Measurements from ENCODE around the gene RAD50. TPM values are rescaled to one million over a fixed set of nuclear protein-coding genes. Genes with fewer than 3 reads are reported as not detected.
"Not testable (repeated sequence)": the region's sequence is repeated elsewhere in the genome, so short reads cannot be mapped to it uniquely, and the experiment has no call there.

The RAD50 gene
- polyA plus RNA-seq, 4 donors = 44.8 to 52.0 (median 48.5) TPM

DNA sequence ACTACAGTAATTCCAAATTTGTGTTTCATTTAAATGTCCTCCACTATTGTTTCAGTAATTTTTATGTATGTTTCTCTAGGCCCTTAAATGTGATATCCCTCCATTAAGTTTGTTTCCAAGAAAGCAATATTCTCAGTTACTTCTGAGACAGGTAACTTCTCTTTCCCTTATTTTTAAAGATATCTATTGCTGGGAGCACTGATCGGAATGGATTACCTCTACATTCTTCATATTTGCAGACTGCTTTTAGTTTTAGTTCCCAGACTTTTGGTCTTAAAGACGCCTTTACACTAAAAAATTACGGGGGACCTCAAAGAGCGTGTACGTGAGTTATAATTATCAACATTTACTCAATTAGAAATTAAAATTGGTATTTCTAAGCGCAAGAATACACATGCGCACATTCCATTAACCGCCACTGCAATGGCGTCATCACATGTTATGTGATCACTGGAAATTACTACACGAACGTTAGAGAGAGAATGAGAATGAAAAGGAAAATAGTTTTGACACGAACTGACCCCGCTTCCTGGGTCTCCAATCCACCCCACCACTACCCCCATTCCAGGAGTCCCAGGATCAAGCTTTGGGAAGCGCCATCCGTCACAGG, 519 bp upstream of the RAD50 start:
- DNase-seq (ENCODE audit: low read depth in 4 of 4, low spot score in 3 of 4) = no peak

DNA sequence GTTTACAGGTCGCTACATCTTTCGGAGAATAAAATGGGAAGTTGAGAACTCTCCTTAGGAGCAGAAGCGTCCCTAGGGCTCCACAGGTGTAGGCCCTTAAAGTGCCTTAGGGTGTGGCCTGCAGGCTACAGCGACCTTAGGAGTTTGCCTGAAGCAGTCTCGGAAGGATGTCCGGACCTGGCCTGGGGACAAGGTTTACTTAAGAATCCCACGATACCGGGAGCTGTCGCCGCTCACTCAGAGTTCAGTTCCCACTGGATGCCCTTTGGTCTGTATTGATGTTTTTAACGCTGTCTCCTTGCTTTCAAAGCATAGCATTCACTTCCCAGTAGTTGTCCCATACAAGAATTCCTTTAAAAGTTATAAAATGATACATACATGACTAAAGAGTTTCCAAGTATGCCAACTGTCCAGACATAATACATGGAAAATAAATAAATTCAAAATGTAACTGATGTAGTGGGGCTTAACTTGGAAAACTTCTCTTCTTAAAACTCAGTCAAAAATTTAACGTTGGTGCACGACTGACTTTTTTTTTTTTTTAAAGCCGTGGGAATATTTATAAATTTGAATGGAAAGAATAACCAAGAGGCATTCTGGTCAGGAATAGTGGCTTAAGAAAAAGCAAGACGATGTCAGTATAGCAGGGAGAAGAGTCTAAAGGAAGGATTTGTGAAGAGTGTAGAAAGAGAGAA, 848 bp downstream of the RAD50 start:
- peak in 2 of 4 donors; percentile 8 to 23 for DNase-seq (ENCODE audit: low read depth in 4 of 4, low spot score in 3 of 4)

DNA sequence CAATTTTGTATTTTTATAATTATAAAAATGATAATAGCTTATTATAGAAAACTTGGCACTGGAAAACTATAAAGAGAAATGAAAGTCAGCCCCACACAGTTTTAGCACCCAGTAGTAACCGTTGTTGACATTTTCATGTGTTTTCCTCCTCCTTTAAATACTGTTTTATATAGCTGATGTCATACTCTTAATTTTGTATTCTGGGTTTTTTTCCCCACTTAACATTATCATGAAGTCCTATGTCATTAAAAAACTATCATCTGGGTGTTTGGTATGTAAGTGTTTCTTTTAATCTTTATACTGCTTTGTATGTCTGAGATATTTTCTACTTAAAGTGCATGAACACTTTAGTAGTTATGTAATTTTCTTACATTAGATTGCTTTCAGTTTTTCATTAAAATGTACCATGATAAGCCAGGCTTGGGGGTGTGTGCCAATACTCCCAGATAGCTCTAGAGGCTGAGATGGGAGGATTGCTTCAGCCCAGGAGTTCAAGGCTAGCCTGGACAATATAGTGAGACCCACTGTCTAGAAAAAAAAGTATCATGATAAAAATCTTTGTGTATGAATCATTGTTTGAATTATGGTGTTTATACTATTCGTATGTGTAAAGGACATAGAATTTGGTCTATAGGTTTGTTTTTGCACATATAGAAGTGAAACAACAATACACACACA, 2.7 kb downstream of the RAD50 start:
- no peak for DNase-seq (ENCODE audit: low read depth in 4 of 4, low spot score in 3 of 4)

DNA sequence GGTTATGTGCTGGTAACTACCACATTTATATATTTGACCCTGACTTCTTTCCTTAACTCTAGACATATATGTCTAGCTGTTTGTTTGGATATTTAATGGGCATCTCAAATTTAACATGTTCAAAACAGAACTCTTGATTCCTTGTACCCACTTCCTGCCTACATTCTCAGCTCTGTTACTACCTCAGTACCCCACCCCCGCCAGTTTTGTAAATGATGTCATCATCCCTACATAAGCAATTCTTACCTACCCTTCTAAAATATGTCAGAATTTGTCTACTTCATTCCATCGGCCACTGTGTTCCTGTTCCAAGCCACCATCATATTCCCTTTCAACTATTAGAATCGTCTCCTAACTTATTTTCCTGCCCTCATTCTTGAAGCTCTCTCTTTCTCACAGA, 4.8 kb downstream of the RAD50 start:
- DNase-seq (ENCODE audit: low read depth in 4 of 4, low spot score in 3 of 4) = no peak

DNA sequence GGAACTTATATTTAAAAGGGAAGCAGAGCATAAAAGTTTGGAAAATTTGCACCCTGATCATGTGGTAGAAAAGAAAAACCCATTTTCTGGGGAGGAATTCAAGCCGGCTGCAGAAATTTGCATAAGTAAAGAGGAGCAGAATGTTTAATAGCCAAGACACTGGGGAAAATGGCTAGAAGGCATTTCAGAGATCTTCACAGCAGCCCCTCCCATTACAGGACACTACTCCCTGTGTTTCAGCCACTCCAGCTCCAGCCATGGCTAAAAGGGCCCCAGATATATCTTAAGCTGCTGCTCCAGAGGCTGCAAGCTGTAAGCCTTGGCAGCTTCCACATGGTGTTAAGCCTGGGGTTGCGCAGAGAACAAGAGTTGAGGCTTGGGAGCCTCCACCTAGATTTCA, 7.8 kb downstream of the RAD50 start:
- DNase-seq (ENCODE audit: low read depth in 4 of 4, low spot score in 3 of 4) = not testable (repeated sequence)

DNA sequence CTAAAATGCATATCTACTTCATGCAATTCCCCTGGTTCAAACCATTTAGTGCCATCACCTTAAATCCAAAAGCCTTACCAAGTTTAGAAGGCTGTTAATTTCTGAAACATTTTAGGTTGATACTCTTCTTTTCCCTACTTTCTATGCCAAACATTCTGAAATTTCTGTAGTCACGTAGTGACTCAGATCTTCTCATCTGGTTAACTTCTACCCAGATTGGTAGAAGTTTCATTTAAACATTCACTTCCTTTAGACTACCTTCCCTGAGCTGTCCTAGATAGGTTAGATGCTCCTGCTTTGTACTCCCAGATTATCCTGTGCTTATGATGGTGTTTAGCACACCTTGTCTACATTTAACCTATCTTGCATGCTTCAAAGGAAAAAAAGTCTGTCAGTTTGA, 9.9 kb downstream of the RAD50 start:
- DNase-seq (ENCODE audit: low read depth in 4 of 4, low spot score in 3 of 4) = no peak

DNA sequence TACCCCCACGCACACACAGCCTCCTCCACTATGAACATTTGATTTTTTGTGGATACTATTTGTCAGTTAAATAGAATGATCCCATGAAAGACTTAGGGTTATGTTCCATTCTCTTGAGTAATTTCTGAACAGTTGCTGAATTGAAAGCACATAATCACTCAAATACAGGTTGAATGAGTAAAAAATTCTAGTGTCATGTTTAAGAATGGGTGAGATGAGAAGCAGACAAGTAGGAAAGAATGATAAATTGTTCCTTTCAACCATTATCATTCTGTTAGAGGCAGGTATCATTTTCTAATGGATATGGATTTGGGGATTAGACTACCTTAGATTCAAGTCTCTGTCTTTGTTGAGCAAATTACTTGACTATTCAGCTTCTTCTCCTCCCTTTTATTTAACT, 19.3 kb downstream of the RAD50 start:
- DNase-seq (ENCODE audit: low read depth in 4 of 4, low spot score in 3 of 4) = no peak

DNA sequence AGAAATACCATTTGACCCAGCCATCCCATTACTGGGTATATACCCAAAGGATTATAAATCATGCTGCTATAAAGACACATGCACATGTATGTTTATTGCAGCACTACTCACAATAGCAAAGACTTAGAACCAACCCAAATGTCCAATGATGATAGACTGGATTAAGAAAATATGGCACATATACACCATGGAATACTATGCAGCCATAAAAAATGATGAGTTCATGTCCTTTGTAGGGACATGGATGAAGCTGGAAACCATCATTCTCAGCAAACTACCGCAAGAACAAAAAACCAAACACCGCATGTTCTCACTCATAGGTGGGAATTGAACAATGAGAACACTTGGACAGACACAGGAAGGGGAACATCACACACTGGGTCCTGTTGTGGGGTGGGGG, 27.8 kb downstream of the RAD50 start:
- DNase-seq (ENCODE audit: low read depth in 4 of 4, low spot score in 3 of 4) = not testable (repeated sequence)

DNA sequence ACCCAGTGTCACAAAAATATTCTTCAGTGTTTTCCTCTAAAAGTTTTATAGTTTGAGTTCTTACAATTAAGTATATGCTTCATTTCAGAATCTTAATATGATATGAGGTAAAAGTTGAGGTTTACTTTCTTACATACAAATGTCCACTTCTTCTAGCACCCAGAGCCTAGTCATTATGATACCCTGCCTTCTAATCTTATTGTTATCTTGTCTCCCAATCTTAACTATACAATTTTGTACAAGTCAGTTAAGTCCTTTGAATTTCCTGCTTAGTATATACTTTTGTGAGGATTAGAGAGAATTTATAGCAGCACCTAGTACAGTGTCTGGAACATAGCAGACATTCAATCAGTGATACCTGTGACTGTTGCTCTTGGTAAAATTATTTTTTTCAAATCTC, 29.3 kb downstream of the RAD50 start:
- no peak for DNase-seq (ENCODE audit: low read depth in 4 of 4, low spot score in 3 of 4)

DNA sequence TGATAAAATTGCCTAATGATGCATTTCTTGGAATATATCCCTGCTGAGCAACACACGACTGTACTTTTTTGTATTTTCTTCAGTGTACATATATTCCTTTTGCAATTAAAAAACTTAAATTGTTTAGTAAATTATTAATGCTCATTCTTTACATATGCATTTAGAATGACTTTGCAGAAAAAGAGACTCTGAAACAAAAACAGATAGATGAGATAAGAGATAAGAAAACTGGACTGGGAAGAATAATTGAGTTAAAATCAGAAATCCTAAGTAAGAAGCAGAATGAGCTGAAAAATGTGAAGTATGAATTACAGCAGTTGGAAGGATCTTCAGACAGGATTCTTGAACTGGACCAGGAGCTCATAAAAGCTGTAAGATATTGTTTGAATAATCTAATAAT, 32.7 kb downstream of the RAD50 start:
- DNase-seq (ENCODE audit: low read depth in 4 of 4, low spot score in 3 of 4) = no peak

DNA sequence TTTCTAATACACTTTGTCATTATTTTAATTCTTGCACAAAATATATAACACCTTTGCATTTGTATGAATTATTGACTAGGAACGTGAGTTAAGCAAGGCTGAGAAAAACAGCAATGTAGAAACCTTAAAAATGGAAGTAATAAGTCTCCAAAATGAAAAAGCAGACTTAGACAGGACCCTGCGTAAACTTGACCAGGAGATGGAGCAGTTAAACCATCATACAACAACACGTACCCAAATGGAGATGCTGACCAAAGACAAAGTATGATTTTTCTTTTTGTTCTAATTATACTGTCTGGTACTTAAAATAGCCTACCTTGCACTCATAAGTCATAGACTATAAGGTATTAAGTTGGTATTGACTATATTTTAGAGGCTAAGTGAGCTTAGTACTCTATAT, 34.4 kb downstream of the RAD50 start:
- no peak for DNase-seq (ENCODE audit: low read depth in 4 of 4, low spot score in 3 of 4)

DNA sequence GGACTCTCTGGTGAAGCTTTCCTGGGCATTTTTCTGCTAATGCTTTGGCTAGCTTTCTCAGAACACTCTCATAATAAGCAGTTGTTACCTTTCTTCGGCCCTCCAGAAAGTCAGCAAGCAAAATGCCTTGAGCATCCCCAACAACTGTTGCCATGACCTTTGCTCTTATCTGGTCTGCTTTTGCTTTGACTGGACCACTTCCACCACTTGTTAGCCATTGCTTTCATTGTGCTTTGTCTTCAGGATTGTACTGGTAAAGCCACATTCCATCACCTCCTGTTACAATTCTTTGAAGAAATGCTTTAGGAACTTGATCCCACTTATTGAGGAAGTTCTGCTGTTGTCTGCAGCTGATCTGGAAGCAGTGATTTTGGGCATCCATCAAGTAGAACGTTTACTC, 35.7 kb downstream of the RAD50 start:
- no peak for DNase-seq (ENCODE audit: low read depth in 4 of 4, low spot score in 3 of 4)

DNA sequence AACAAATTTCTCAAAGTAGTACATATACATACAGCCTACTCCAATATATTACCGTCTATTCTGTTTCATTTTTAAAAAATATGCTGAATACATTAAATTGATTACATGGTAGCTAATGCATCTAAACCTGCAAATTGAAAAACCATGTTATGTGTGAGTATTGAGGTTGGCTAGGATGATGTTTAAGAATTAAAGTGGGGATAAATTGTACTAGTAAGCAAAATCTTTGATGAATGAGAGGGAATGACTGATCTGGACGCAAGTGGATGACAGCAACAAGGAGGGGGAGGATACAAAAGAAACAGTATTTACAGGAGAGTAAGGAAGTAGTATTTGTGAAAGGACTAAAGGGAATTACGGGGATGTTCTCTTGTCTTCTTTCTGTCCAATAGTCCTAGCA, 37.4 kb downstream of the RAD50 start:
- DNase-seq (ENCODE audit: low read depth in 4 of 4, low spot score in 3 of 4) = no peak

DNA sequence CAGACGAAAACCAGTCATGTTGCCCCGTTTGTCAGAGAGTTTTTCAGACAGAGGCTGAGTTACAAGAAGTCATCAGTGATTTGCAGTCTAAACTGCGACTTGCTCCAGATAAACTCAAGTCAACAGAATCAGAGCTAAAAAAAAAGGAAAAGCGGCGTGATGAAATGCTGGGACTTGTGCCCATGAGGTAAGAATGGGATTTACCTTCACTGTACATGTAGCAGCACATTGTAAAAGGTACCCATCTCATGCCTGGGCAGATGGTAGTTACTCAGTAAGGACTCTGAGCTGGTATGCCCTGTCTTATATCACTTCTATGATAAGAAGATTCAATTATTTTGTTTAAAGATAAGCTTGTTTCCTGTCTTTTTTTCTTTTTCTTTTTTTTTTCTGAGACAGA, 38.8 kb downstream of the RAD50 start:
- no peak for DNase-seq (ENCODE audit: low read depth in 4 of 4, low spot score in 3 of 4)

DNA sequence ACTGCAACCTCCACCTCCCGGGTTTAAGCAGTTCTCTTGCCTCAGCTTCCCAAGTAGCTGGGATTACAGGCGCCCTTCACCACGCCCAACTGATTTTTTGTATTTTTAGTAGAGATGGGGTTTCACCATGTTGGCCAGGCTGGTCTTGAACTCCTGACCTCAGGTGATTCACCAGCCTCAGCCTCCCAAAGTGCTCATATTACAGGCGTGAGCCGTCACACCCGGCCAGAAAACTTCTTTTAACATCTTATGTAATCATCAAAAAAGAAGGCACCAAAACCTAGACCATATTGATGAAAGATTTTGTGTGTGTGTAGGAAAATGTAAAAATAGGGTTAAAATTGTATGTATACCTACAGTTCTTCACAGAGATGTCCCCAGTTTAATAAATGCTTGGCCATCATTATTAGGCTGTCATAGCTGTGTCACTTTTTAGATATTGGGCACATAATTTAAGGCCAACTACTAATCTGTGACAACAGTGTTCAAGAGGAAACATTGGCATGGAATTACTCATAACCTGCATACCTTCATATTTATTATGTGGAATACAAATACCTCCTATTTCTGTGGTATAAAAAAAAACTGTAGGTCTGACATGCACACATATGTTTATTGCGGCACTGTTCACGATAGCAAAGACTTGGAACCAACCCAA, 44.4 kb downstream of the RAD50 start:
- no peak for DNase-seq (ENCODE audit: low read depth in 4 of 4, low spot score in 3 of 4)

DNA sequence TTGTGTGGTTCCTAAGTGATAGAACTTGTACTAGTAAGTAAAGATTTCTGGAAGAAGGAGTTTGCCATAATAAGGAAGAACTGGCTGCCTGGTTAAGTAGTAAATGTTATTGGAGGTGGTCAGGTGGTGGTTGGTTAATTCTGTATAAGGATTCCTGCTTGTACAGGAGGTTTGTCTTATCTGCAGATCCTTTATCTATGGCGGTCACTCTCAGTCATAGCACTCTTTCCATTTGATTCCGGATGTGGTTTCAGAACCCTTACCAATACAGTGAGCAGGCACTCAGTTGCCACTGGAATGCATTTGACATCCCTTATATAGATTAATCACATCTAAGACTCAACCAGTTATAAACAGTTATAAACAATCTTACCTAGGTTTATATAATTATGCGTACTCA, 50.3 kb downstream of the RAD50 start:
- no peak for DNase-seq (ENCODE audit: low read depth in 4 of 4, low spot score in 3 of 4)

DNA sequence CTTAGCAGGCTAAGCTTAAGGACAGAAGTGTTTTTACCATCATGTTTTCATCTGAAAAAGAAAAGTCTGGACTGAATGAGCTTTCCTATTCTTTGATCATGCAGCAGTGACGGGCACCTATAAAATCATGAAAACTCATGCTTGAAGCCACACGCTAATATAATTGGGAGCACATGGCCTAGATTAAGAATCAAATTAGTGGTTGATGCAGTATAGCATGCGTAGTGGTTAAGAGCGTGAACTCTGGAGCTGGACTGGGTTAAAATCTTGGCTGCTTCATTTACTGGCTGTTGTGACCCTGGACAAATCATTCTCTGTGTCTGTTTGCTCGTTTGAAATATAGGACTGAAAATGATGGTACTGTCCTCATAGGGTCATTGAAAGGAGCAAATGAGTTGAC, 51.3 kb downstream of the RAD50 start:
- DNase-seq (ENCODE audit: low read depth in 4 of 4, low spot score in 3 of 4) = no peak

DNA sequence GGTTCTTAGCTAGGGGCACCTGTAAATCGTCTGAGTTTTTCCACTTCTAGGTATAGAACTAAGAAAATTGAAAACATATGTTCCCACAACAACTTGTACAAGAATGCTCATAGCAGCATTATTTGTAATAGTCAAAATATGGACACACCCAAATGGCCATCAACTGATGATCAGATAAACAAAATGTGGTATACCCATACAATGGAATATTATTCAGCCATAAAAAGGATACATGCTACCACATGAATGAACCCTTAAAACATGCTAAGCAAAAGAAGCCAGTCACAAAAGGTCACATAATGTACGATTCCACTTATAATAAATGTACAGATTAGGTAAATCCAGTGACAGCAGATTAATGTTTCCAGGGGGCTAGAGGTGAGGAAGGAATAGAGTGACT, 55.2 kb downstream of the RAD50 start:
- no peak for DNase-seq (ENCODE audit: low read depth in 4 of 4, low spot score in 3 of 4)

DNA sequence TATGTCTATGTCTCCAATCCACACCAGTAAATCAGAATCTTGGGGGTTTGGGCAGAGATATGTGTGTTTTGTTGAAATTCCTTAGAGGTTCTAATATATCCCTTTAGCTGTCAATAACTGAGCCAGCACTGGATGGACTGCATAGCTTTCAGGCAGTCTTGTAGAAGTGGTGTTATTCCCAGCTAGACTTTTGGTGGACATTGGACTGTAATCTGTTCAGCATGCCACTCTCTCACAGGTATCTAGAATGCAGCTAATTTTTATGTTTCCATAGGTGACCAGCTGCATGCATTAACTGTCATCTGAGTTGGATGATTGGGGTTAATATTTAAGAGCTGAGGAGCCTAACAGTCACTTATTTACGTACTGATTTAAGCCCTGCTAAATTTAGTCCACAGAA, 56.1 kb downstream of the RAD50 start:
- DNase-seq (ENCODE audit: low read depth in 4 of 4, low spot score in 3 of 4) = no peak

DNA sequence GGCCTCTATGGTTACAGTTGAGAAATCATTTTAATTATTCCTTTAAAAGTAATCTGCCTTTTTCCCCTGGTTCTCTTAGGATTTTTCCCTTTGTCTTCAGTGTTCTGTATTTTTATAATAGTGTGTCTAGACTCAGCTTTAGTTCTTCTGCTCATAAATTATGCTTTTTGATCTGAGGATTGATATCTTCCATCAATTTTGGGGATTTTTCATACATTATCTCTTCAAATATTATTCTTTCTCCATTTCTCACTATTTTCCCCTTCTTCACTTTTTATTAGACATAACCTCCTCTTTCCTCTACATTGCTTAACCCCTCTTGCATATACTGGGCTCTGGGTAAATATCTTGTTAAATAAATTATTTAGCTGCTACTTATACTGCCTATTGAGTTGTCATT, 64.9 kb downstream of the RAD50 start:
- no peak for DNase-seq (ENCODE audit: low read depth in 4 of 4, low spot score in 3 of 4)

DNA sequence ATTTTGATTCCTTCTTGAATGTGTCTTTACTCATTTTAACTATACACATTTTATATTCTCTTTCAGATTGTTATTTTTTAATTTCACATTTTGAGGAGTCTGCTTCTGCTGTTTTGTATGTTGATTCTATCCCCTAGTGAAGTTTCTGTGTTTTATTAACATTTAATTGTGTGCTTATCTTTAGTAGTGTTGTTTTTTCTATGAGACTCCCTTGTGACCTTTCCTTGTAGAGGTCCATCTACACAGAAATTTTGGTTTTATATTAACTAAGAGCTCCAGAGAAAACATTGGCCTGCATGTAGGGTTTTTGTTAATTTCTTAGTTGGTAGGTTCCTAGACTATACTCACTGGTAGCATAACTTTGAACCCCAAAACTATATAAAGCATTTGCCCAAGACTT, 65.8 kb downstream of the RAD50 start:
- no peak for DNase-seq (ENCODE audit: low read depth in 4 of 4, low spot score in 3 of 4)

DNA sequence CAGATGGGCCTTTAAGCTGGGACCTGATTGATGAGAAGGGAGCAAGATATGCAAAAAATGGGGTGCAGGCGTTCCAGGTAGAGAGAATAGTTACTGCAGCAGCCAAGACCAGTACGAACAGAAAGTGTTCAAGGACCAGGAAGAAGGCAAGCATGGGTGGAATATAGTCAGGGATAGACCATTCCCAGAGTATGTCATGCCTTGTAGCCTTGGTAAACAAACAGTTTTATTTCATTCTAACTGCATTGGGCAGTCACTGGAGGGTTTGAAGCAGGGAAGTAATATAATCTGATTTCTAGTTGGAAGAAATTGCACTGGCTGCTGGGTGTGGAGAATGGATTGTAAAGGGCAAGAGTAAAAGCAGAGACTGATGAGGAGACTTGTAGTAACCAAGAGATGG, 70.7 kb downstream of the RAD50 start:
- DNase-seq (ENCODE audit: low read depth in 4 of 4, low spot score in 3 of 4) = no peak
